GM18526 (cell line): Measurements from ENCODE around the gene ANO7.

Experiments used
- POLR2A ChIP-seq: IDR thresholded peaks from 3 replicates; pipeline ENCODE4 v1.6.1; 2011; ENCODE audit not compliant: insufficient read length; ENCODE audit errors: extremely low read depth

The ANO7 gene

DNA sequence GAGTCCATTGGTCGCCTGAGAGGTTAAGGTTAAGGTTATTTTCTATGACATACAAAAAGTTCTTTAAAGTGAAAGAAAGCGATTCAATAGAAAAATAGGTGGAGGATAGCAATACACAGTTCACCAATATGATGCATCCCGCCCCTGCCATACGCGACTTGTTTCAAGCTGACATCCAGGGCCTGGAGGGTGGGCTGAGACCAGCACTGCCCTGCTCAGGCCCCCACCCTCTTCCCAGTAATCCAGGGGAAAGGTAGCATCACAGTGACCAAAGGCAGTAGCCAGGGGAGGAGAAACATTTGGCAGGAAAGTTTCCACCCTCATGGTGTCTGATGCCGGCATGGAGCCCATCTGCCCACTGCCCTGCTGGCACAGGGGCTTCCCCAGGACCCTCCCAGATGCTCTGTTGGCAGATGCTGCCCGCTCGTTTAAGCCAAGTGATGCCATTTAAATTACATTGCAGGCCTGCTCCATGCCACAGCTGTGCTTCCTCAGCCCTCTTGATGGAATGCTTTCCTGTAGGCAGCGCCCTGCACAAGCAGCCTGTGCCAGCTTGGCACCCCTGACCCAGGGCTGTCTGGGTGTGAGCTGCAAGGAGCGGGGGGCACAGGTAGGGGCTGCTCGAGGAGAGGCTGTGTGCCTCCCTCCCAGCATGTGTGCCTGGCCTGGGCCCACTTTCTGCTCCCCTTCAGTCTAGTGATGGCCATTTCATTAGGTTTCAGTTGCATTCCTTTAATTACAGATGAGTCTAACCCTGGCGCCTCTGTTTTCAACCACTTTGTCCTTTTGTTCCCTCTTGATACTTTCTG, 10.7 kb upstream of the ANO7 start:
- TF ChIP-seq POLR2A: no peak

DNA sequence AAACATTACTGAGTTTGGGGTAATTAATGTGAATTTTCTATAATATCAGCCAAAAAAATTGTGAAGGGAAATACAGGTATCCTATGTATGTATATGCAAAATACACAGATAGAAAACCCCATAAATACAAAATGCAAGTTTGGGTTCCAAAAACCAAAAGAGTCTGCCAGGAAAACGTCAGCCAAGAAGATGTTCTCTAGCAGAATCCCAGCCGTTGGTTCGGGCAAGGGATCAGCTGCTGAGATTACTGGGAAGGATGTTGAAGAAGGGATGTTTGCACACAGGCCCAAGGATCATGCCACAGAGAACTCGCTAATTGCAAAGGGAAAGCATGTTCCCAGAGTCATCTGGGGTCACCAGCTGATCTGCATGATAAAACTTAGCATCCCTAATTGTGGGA, 9.5 kb upstream of the ANO7 start:
- no peak for TF ChIP-seq POLR2A

DNA sequence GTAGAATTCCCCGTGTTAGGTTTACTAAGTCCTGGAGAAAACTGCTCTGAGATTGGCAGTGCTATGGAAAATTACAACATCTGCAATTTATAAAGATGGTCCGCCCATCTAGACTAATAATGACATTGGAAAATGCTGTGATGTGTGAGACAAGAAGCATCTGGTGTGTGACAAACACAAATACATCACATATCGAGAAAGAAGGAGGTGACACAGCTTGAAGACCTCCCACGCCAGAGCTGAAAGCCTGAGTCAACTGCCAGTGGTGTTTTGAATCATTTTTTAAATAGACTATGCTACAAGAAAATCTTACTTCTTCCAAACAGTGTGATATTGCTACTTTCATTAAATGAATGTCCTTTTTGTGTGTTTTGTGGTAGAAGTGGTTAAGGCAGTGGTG, 8.6 kb upstream of the ANO7 start:
- no peak for TF ChIP-seq POLR2A

DNA sequence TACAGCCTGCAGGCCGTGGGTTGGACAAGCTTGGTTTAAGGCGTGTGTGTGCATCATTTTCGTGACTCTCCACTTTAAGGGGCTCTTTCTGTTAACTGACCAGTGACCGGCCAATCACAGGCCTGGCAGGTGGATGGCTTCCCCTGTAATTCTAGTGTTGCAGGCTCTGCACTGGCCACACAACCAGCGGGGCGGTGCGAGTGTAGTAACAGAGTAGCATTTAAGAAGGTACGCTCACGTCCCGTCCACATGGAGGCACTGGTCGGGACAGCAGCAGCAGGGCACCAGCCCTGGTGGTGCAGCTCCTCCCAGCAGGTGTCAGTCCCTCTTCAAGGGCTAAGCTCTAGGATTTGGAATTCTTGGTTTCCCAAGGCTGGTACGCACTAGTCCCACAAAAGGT, 8.0 kb upstream of the ANO7 start:
- TF ChIP-seq POLR2A: no peak

DNA sequence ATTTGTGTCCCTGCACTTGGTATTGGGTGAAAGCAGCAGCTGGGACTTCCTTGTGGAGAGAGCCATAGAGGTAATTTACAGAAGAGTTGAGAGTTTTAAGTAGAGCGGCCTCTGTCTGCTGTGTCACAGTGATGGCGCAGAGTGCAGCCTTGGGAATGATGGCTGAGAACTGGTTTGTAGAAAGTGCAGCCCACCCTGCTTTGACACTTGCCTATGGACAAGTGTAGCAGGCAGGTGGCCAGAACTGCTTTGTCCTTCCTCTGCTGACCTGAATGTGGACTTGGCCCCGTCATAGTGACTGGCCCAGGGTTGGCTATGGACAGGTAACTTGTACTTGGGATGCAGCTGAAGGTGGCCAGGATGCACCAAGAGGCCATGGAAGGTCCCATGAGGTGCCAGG, 6.4 kb upstream of the ANO7 start:
- TF ChIP-seq POLR2A: no peak

DNA sequence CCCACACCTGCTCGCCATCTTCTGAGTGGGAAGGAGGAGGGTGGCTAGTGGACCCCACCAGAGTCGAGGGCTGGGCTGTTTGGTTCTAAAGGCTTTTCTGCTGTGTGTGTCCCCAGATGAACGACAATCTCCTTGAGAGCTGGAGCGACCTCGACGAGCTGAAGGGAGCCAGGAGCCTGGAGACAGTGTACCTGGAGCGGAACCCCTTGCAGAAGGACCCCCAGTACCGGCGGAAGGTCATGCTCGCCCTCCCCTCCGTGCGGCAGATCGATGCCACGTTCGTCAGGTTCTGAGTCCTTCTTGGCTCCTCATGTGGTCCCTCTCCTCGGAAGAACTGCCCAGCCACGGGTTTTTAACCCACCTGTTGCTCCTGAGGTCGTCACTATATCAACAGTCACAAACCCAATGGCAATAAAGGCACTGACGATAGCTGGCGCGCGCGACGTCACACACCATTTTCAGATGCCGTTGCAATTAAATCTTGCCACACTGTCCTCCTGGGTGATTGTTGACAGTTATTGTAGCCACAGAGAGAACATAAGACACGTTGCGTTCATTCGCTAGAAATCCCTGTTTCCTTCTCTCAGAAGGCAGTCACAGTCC, 5.8 kb upstream of the ANO7 start:
- TF ChIP-seq POLR2A: no peak

DNA sequence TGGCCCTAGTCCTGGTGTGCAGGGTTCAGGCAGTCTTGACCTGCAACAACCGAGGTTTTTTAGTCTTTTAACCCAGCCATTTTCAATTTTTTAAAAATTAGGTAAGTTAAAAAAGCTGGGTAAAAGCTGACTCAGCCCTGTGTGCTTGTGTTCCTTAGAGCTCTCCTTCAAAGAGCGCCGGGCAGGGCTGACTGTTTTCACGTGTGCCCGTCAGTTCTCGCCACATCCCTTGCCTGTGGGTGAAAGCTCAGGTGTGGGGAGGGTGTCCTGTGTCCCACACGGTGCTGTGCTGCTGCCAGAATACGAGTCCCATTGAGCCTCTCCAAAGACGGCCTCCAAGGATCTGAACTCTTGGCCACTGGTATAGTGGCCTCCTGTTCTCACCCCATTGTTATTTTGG, 5.3 kb upstream of the ANO7 start:
- TF ChIP-seq POLR2A: no peak

DNA sequence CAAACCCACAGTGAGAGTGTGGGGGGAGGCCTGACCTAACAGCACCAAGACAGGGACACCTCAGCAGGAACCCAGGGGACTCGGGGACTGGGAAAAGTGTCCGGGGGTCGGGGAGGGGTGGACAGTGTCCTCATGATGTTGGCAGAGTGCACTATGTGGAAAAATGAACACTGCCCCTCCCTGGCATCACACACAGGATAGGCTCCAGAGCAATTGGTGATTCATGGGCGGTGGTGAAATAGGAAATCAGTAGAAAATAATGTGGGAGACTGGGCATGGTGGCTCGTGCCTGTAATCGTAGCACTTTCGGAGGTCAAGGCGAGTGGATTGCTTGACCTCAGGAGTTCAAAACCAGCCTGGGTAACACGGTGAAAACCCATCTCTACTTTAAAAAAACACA, 3.6 kb upstream of the ANO7 start:
- TF ChIP-seq POLR2A: no peak

DNA sequence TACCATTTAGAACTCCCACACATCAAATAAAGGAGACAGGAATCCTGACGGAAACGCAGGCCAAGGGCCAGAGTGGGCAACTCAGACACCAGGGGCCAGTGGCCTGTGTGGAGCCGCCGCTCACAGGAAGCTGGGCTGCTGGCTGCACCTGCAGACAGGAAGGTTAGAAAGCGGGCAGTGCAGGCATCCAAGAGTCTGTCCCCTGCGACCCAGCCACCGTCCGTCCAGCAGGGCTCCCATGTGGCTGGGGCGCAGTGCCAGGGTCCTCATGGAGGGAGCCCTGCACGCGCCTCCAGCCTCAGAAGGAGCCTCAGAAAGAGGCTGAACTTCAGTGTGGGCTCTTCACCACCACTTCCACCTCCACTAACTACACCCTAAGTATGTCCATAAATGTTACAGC, 2.5 kb upstream of the ANO7 start:
- no peak for TF ChIP-seq POLR2A

DNA sequence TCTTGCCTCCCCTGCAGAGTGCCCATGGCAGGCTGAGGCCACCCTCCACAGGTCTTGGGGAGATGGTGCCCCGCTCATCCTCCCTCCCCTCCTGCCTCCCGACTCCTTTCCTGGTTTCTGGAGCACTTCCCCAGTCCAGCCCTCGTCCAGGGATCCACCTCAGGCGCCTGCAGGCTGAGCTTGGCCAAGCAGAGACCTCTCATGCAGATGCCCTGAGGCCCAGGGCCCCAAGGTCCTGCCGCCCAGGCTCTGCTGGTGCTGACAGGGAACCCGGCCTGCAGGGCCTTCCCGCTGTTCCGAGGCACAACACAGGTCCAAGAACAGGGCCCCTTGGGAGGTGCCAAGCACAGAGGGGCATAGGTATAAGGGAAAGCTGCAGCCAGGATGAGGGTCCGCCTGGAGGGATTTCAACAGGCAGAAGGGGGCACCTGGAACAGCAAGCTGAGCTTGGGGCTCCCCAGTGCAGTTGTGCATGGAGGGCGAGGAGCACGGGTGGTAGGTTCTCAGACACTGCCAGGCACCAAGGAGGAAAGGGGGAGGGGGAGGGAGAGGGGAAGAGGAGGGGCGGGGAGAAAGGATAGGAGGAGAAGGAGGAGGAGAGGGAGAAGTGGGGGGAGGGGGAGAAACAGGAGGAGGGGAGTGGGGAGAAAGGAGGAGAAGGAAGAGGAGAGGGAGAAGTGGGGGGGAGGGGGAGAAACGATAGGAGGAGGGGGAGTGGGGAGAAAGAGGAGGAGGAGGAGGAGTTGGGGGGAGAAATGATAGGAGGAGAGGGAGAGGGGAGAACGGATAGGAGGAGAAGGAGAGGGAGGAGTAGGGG, 1.2 kb upstream of the ANO7 start:
- TF ChIP-seq POLR2A: no peak

DNA sequence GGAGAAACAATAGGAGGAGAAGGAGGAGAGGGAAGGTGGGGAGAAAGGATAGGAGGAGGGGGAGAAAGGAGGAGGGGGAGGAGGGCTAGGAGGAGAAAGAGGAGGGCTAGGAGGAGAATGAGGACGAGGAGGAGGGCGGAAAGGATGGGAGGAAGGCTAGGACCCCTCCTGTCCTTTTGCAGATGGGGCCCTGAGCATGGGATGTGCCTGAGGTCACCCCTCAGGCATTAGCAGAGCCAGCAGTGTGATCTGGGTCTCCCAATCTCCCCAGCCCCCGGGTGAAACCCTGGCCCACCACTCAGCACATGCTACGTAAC, 601 bp upstream of the ANO7 start:
- TF ChIP-seq POLR2A: no peak

DNA sequence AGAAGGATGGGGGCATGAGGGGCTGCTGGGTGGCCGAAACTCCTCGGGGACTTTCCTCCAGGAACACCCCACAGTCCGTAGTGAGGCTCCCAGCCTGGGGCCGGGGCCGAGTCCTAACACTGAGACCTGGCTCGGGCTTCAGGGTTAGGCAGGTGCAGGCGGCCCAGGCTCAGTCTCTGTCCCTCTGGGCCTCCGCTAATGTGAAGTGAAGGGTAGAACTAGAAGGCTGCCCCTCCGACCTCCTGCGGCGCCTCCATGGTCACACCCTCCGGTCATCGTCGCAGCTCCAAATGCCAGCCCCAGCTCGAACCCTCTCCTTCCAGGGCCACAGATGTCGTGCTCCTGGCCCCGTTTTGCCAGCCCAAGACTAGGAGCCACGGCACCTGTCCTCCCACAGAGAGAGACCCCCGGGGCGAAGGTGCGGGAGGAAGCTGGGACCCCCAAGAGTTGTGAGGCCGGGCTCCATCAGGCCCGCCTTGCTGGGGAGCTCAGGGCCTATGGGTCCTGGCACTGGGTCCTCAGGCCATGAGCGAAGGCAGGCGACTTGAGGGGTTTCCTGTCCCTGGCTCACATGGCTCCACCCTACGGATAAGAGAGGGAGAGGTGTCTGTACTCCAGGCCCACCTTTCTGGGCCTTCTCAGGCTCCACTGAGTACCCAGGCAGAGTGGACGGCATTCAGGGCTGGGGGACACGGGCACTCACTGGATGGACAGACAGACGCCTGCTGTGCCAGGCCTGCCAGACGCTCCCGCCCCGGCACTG, 797 bp downstream of the ANO7 start:
- TF ChIP-seq POLR2A: no peak

DNA sequence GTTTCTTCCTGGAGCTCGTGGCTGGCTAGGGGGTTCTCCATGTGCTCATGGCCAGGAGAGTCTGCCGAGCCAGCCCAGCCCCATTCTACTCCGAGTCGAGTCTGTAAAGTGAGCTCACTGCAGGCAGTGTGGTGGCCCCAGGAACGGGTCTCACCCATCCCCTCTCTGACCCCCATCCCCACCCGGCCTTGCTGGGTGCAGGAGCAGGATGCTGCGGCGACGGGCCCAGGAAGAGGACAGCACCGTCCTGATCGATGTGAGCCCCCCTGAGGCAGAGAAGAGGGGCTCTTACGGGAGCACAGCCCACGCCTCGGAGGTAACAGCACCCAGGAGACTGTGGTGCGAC, 1.4 kb downstream of the ANO7 start:
- no peak for TF ChIP-seq POLR2A

DNA sequence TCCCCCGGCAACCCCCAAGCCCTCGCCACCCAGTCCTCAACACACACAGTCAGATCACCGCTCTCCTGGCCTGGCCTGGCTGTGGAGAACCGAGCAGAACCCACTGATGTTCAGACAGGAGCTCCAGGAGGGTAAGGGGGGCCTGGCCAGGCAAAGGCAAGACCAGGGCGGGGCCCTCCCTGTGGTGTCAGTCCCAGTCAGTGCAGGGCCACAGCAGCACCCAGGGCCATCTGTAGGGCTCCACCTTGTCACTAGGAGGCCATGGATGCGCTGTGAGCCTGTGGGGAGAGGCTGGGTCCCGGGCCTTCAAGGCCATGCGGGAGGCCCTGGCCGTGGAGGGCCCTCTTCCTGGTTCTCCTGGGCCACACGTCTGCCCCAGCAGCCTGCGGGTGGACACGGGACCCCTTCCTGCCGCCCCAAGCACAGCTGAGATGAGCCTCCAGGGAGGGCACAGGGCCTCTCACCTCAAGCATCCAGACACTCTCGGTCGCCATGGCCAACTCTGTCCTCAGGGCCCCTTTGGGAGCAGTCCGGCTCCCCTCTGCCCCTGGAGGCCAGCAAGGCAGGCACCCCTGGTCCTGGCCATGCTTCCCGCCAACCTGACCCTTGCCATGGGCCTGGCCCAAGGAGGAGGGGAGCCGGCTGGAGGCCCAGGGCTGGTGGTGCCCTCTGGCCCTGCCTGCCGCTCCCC, 2.0 kb downstream of the ANO7 start:
- TF ChIP-seq POLR2A: no peak

DNA sequence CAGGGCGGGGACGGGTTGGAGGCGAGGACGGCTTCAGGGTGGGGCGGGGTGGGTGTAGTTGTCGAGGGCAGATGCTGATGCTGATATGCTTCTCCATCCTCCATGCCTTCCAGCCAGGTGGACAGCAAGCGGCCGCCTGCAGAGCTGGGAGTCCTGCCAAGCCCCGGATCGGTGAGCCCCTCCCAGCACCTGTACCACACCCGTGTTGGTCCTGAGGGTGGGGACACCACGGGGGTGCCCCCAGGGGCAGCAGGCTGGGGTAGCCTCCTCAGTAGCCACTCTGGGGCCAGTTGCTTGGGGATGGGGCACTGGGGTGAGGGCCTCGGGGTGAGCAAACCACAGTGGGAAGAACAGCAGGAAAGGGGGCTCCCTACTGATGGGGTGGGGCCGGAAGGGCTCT, 2.6 kb downstream of the ANO7 start:
- no peak for TF ChIP-seq POLR2A
